T-helper 22 cell (primary cell): ENCODE data around the gene PDLIM4.

Source experiments
- DNase-seq: peaks from one replicate; pipeline ENCODE4 v3.0.0-alpha.2; 2020; ENCODE audit warnings: low read depth

PDLIM4 gene

DNA sequence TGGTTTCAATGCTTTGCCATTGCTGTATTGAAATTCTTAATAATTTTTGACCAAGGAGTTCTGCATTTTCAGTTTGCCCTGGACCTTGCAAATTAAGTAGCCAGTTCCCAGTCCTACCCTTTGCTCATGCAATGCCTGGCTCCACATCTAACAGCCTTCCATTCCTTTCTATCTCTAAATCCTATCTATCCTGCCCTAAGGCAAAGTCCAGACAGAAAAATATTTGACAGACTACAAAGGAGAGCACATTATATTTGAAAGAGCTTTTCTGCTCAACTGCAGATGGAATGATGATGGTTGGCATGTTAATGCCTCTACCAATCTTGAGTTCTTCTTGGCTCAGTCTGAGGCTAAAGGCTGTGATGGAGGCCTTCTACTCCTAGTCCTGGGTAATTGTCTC, 52.2 kb downstream of the PDLIM4 start:
- no peak for DNase-seq

GRCh38 chr5:132310141-132310834, 52.8 kb downstream of the PDLIM4 start:
- no peak for DNase-seq

DNA sequence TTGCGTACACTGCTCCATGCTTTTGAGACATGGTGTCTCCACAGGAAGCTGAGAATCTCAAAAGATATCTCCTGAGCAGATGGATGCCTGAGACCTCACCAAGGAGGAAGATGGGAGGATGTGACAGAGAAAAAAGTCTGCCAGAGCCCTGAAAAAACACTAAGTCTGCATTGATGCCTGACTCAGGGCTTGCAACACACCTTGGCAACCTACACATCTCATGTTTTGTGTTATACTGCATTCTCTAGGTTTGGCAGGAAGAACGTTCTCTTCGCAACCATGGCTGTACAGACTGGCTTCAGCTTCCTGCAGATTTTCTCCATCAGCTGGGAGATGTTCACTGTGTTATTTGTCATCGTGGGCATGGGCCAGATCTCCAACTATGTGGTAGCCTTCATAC, 55.9 kb downstream of the PDLIM4 start:
- no peak for DNase-seq

DNA sequence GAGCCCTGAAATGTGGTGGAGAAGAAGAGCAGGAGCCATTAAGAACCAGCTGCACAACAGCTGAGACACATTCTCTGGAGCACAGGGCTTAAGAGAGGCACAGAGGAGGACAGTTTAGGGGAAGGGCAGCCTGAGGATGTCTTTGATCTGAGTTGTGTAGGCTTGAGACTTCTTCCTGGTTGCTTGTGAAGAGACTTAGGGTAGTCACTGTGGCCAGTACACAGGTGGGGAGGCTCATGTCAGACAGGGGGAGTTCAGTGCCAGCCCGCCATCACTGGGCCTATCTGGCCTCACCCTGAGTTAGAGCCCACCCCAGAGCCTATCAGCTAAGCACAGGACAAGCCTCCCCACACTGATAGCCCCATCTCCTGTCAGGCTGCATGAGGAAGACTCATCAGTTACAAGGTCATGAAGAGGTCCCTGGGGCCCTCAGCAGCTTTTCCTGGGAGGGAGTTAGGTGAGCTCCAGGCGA, 56.5 kb downstream of the PDLIM4 start:
- DNase-seq = no peak

DNA sequence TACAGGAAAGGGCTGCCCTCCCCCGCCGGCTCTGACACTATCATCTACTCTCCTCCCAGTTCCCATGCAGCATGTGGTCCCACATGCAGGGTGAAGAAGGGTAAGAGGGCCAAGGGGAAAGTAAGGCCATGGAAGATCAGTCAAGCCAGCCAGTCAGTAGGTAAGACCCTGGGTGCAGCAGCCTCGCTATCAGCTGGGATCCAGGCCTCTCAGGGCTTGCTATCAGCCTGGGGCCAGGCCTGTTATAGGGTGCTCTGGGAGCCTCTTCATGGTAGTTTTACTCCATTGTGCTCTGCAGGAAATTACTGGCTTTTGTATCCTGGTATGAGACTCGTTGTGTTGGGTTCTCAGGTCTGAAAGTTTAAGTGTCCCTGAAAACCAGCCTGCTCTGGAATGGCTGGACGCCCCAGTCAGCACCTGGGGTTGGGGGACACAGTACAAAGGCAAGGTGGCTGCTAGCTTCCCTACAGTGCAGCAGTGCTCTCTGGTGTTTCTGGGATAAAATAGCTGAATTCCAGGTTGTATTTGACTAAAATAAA, 58.1 kb downstream of the PDLIM4 start:
- no peak for DNase-seq

DNA sequence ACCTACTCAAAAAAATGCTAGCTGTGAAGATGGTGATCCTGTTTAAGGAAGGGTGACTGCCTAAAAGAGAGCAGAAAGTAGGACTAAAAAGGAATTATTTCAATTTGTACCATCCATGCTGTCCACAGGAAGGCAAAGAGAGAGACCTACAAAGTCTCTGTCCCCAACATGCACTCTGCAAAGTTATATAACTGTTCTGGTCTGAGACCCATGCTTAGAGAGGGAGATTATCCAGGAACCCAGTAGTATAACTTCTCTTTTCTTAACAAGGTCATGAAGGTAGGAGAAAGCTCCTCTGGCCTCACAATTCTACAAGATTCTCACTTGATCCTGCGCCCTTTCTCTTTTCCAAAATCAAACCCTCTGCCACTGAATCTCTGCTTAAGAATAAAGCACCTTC, 62.5 kb downstream of the PDLIM4 start:
- DNase-seq = no peak

GRCh38 chr5:132321109-132321721, 63.7 kb downstream of the PDLIM4 start:
- no peak for DNase-seq

DNA sequence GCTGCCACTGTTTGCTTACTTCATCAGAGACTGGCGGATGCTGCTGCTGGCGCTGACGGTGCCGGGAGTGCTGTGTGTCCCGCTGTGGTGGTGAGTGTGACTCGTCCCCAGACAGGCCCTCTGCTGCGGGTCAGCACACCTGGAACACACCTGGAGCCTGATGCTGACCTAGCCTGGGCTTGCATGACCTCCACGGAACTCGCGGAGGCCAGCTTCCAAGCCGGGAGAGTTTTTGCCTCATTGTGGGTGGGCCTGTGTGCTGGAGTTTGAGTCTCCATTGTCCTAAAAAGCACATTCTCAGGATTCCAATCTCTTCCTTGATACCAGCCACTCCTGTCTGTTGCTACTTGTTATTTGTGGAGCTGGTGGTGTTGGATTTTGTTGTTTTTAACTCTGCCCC, 64.8 kb downstream of the PDLIM4 start:
- no peak for DNase-seq
